GM21786 (cell line): ENCODE results near the gene CALR.
"Not testable (repeated sequence)": the region's sequence is repeated elsewhere in the genome, so short reads cannot be mapped to it uniquely, and the experiment has no call there.

ENCODE experiments used
- ATAC-seq: cut with Tn5 transposase; IDR thresholded peaks from one replicate; pipeline ENCODE4 v1.9.1; 2021; ENCODE audit not compliant: unreplicated experiment

The CALR gene

DNA sequence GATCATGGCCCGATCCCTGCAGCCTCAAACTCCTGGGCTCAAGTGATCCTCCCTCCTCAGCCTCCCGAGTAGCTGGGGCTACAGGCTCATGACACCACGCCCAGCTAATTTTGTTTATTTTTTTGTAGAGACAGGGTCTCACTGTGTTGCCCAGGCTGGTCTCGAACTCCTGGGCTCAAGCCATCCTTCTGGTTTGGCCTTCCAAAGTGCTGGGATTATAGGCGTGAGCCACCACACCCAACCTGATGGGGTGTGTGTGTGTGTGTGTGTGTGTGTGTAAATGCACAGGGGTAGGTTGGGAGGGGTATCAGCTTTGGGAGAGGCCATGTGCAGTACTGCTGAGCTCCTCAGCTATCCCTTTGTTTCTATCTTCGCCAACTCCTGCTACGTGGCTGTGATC is 37.7 kb downstream of the CALR start:
- ATAC-seq, result not testable (repeated sequence)

DNA sequence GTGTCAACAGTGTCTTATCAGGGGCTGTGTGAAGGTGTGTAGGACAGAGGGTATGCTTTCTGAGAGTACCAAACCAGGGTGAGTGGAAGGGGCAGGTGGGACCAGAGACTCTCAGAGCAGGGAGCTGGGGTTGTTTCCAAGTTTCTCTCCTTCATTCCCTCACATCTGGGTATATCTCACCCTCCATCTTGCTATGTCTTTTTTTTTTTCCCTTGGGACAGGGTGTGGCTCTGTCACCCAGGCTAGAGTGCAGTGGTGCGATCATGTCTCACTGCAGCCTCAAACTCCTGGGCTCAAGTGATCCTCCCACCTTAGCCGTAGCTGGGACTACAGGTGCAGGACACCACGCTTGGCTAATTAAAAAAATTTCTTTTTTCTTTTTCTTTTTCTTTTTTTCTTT is 41.6 kb downstream of the CALR start:
- ATAC-seq, result no peak

DNA sequence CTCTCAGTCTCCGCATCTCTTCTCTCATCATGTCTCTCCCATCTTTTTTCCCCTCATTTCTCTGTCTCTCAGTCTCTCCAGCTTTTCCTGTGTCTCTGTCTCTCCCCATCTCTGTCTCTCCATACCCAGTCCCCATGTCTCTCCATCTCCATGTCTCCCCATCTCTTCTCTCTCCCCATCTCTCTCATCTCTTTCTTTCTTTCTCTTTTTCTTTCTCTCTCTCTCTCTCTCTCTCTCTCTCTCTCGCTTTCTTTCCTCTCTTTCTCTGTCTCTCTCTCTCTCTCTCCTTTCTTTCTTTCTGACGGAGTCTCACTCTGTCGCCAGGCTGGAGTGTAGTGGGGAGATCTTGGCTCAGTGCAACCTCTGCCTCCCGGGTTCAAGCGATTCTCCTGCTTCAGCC is 44.2 kb downstream of the CALR start:
- ATAC-seq, result no peak

DNA sequence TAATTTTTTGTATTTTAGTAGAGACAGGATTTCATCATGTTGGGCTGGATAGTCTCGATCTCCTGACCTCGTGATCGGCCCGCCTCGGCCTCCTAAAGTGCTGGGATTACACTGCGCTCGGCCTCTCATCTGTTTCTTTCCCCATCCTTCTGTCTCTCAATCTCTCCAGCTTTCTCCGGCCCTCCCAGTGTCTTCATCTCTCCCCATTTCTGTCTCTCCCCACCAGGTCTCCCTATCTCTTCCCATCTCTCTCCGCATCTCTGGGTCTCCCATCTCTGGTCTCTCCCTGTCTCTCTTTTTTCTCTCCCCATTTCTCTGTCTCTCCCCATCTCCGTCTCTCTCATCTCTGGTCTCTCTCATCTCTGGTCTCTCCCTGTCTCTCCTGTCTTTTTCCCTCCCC is 44.7 kb downstream of the CALR start:
- no peak for ATAC-seq

DNA sequence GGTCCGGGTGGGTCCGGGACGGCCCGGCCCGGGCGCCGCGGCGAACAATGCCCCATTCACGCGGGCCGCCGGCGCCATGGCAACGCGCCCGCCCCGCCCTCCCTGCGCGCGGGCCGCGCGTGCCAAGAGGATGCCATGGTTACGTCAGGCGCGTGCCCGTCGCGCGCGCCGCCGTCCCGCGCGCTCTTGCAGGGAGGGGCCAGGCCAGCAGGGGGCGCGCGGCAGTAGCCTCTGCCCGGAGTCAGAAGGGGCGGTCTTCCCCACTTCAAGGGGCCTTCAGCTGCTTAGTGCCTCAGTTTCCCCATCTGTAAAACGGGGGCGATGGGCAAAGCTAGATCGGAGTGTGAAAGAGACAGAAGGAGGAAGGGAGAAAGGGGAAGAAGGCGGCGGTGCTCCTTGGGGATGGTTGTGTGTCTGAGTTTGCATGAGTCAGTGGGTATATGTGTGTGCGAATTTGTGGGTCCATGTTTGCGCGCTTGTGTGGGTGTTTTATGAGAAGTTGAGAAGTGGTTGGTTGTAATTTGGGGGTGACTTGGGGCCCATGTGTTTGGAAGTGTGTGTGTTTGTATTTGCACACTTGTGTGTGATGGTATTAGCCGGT is 45.2 kb downstream of the CALR start:
- ATAC-seq, result no peak

DNA sequence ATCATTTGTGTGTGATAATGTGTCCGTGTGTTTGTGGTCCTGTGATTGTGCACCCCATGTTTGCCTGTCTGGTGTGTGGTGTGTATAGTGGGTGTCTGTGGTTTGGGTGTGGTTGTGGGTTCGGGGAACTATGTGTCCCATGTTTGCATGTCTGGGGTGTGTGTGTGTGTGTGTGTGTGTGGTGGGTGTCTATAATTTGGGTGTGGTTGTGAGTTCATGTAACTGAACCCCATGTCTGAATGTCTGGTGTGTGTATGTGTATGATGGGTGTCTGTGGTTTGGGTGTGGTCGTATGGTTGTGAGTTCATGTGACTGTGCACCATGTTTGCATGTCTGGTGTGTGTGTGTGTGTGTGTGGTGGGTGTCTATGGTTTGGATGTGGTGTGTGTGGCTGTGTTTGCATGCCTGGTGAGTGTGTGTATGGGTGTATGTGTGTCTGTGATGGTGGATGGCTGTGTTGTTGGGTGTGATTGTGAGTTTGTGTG is 45.8 kb downstream of the CALR start:
- ATAC-seq, result no peak

DNA sequence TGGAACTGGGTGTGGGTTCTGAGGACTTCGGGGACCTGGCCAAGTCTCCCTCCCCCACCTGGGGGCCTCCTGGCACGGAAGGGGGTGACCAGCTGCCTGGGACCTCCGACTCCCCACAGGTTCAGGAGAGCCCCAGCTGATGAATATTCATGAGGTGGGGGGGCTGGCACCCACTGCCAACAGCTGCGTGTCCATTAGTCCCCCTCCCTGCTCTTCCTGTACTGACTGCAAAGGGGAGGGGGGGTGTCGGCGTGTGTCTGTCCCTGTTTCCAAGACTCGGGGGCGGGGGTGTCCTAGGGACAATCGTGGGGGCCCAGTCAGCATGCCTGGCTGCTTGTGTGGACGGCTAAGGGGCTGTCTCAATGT is 46.3 kb downstream of the CALR start:
- ATAC-seq, result no peak

DNA sequence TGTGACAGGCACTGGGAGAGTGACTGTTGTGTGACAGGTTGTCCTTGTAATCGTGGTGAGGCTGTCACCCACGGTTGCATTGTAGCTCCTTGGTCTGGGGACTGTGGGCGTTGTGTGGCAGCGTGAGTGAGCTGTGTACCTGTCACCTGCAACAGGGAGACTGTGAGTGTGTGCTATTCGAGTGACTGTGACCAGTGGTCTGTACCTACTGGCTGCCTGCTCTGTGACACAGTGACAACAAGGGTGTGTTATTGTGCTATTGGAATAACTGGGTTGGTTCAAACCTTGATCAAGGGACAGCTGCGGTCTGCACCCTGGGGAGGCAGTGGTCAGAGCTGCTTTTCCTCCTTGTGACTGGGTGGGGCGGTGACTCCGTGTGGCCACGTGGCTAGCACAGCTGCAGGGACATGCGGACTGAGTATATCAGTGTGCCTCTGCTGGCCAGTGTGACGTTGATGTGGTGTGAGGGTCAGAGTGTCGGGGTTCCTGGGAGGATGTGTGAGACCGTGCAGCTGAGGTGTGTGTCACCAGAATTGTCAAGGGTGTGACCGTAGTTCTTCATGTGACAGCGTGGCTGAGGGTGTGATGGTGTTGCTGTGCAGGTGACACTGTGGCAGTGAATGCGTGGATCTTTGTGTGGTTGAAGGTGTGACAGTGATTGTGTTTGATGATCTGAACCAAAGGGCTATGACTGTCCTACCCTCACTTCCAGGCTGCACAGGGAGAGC is 46.8 kb downstream of the CALR start:
- no peak for ATAC-seq

DNA sequence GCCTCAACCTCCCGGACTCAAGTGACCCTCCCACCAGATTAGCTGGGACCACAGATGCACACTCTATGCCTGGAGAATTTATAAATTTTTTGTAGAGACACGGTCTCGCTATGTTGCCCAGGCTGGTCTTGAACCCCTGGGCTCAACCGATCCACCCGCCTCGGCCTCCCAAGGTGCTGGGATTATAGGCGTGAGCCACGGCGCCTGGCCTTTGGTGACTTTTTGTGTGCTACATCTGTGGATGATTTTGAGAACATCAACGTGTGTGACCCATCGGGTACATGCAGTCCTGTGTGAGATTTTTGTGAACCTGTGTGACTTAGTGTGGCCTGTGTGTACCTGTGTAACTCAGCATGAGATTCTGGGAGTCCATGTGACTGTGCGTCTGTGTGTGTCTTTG is 48.3 kb downstream of the CALR start:
- no peak for ATAC-seq

DNA sequence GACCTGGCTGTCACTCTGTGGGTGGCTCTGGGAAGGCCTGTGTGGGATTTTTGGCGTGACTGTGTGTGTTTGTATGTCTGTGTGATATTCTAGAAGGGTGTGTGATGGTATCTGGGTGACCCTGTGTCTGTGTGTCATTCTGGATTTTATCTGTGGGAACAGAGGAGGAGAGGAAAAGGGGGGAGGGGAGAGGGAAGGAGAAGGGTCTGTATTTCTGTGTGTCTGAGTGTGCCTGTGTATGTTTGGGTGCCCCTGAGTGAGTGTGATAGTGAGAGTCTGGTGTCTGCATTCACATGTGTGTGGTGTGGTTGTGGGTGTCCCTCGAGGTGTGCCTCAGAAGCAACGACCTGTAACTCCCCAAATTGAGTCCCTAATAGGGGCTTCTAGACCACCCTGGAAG is 48.8 kb downstream of the CALR start:
- no peak for ATAC-seq

DNA sequence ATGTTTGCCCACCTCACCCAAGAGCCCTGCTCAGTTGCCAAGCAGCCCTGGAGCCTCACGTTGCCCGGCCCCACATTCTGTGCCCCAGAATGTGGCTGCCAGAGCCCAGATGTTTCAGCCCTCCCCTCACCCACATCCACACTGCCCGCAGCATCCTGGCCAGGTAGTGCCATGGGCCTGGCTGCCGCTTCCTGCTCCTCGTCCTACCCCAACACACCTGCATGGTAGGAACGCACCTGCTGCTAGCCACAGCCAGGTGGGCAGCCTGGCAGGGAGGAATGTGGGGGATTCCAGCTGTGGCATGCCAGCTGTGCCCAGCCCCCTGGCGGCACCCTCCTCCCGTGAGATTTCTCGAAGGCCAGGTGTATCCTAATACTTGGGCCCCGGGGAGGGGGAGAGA is 49.4 kb downstream of the CALR start:
- no peak for ATAC-seq

DNA sequence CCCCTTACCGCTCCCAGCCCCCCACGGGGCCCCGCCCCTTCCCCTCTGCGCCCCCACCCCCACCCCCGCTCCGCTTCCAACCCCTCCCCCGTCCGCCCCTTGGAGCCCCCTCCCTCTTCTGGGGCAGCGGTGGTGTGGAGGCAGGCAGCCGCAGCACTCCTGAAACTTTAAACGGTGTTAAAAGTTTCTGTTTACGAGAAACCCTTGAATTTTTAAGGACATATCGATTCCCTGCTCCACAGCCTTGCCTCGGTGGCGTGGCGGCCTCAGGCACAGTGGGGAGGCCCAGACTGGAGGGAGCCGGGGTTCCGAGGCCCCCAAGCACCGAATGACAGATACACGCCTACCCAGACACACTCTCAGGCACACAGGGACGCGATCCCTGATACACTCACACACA is 52.0 kb downstream of the CALR start:
- no peak for ATAC-seq

DNA sequence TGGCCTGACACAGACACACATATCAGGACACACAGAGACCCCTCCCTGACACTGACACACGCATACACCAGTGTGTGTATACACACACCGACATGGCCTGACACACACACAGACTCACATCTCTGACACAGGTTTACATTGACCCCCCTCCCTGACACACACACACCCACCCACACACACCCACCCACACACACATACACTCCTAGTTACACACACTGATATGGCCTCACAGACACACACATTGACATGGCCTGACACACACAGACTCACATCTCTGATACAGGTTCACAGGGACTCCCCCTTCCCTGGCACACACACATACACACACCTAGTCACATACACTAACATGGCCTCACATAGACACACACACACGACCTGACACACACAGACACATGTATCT is 52.4 kb downstream of the CALR start:
- no peak for ATAC-seq

DNA sequence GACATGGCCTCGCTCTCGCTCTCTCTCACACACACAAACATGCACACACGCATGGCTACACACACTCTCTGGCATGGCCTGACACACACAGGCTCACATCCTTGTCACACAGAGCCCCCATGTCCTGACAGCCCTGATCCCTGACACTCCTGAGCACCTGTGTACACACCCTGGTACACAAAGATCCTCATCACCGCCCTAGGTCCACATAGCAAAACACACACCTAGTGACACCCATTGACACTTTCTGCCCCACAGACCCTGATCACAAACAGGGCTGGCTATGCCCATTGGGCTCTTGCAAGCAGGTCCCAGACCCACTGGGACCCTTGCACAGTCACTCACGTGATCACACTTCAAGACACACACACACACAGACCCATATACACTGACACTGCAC is 52.9 kb downstream of the CALR start:
- no peak for ATAC-seq

DNA sequence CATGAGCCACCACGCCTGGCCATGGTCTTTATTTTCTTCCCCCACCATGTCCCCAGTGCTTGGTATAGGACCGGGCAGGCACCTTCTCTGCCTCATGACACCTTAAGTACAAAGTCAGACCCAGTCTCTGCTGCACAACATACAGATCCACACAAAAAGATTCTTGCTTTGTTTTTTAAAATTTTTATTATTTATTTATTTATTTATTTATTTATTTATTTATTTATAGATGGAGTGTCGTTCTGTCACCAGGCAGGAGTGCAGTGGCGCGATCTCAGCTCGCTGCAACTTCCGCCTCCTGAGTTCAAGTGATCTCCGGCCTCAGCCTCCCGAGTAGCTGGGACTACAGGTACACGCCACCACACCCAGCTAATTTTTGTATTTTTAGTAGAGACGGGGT is 54.3 kb downstream of the CALR start:
- no peak for ATAC-seq

DNA sequence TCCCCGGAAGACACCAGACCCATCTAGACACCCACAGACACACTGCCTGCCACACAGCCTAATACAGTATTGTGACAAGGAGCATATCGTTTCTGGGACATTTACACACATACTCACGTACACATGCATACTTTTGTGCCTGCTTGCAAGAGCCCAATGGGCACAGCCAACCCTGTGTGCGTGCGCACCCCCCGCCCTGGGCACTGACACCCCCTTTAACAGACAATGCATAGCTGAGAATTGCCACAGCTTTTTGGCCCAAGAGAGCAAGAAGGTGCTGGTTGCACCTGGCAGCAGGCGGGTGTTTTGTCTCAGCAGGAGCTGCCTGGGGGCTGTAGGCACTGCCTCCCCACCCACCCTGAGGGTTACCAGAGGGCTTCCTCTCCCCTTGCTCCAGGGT is 55.2 kb downstream of the CALR start:
- no peak for ATAC-seq
